GM21515 (cell line): ENCODE results near the gene MPZ.
"Not testable (repeated sequence)": the region's sequence is repeated elsewhere in the genome, so short reads cannot be mapped to it uniquely, and the experiment has no call there.

Source experiments
- ATAC-seq: cut with Tn5 transposase; IDR thresholded peaks from one replicate; pipeline ENCODE4 v1.9.1; 2021; ENCODE audit not compliant: unreplicated experiment

MPZ gene

GRCh38 chr1:161255955-161256520 lies 53.7 kb downstream of the MPZ start:
- ATAC-seq: not testable (repeated sequence)

- ATAC-seq: not testable (repeated sequence)
Observed at GRCh38 chr1:161255302-161255701, 54.5 kb downstream of the MPZ start.
